ENCODE results near the gene HNF4A. TPM values are rescaled to one million over a fixed set of nuclear protein-coding genes. Genes with fewer than 3 reads are reported as not detected.
"Not testable (repeated sequence)": the region's sequence is repeated elsewhere in the genome, so short reads cannot be mapped to it uniquely, and the experiment has no call there.

HNF4A gene
- polyA plus RNA-seq, 12 donors: 0.04 to 40.5 (median 0.30) TPM; not detected in 6

GRCh38 chr20:44344723-44345122 lies 10.8 kb upstream of the HNF4A start:
- DNase-seq: no peak

DNA sequence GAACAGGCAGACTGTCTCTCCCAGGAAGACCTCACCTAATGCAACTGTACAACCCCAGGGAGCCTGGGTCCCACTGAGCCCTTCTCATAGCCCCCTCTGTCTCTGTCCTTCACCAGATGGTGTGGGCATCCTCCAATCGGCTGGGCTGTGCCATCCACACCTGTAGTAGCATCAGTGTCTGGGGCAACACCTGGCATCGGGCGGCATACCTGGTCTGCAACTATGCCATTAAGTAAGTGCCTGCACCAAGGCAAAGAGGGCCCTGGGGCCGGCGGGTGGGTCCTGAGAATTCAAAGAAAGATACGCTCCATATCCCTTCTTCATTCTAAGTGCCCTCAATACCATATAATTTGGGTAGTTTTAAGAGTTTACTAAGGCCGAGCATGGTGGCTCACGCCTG lies 10.4 kb upstream of the HNF4A start:
- DNase-seq: no peak

DNA sequence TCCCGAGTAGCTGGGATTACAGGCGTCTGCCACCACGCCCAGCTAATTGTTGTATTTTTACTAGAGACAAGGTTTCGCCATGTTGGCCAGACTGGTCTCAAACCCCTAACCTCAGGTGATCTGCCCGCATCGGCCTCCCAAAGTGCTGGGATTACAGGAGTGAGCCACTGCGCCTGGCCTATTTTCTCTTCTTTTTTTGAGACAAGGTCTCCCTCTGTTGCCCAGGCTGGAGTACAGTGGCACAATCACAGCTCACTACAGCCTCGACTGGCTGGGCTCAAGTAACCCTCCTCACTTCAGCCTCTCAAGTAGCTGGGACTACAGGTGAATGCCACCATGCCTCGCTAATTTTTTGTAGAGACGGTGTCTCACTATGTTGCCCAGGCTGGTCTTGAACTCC lies 9.6 kb upstream of the HNF4A start:
- not testable (repeated sequence) for DNase-seq

DNA sequence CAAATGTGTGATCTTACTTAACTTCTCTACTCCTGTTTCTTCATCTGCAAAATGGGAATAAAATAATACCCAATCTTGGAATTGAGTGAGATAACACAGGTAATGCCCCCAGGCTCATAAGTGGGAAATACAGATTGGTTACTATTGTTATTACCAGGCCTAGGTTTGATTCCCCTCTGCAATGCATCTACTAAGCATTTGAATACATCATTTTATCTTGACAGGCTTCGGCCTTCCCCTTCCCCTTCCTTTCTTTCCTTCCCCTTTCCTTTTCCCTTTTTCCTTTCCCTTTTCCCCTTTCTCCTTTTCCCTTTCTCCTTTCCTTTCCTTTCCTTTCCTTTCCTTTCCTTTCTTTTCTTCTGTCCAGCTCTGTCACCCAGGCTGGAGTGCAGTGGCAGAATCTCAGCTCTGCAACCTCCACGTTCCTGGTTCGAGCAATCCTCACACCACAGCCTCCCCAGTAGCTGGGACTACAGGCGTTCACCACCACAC lies 7.3 kb upstream of the HNF4A start:
- no peak for DNase-seq

DNA sequence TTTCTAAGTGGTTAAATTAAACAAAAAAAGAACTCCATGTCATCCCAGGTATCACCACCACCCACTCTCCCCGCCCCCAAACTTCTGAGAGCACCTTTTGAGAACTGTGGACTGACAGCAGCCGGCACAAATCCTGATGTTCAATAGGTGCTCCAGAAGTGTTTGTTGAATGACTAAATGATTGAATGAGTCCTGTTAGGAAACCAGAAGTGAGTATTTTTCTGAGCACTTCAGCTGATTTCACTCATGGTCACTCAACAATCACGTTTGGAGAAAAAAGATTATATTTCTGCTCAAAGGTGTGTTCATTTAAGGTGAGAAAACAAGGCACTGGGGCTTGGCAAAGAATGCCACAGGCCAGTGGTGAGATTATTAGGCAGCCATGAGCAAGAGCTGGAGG lies 6.2 kb upstream of the HNF4A start:
- no peak for DNase-seq

GRCh38 chr20:44350567-44350966 lies 4.9 kb upstream of the HNF4A start:
- DNase-seq: no peak

DNA sequence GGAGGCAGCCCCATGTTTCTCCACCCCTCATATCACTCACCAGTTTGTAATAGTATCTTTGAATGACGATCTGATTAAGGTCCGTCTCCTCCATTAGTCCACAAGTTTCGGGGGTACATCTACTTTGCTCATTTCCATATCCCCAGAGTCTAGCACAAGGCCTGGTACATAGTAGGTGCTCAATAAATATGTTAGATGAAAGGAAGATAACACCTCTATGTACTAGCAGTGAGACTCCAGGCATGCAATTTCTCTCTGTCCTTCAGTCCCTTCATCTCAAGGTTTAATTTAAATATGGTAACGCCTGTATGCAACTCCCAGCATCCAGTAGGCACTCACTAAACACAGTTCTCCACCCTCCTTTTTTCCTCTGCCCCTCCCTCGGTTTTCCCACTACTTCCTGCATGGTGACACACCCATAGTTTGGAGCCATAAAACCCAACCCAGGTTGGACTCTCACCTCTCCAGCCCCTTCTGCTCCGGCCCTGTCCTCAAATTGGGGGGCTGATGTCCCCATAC lies 461 bp upstream of the HNF4A start:
- no peak for DNase-seq

DNA sequence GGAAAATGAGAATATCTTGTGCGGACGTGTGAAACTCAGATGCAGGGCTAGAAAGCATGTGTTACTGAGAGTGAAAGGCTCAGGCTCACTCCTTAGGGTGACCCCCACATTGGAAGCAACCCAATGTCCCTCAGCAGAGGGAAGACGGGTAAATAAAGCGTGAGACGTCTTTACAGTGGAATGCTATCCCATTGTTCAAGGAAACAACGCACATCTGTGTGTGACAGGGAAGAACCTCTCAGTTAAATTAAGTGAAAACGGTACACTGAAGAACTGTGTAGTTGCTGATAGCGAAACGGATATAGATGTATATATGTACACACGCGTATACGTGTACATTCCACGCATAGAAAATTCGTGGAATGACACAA lies 839 bp downstream of the HNF4A start:
- DNase-seq: no peak

DNA sequence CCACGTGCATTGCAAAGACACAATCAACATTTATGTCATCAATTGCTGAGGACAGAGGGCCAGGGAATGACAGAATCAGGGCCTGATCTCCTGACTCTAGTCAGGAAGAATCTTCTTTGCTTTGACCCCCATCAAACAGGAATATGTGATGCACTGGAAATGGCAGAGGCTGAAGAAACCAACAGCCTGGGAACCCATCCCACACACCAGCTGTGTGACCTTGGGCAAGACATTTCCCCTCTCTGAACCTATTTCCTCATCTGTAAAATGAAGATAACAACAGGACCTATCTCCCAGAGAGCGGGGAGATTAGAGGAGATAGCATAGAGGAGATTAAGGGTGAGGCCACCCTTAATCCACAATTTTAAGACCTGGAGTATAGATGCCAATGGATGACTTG lies 1.5 kb downstream of the HNF4A start:
- DNase-seq: no peak

DNA sequence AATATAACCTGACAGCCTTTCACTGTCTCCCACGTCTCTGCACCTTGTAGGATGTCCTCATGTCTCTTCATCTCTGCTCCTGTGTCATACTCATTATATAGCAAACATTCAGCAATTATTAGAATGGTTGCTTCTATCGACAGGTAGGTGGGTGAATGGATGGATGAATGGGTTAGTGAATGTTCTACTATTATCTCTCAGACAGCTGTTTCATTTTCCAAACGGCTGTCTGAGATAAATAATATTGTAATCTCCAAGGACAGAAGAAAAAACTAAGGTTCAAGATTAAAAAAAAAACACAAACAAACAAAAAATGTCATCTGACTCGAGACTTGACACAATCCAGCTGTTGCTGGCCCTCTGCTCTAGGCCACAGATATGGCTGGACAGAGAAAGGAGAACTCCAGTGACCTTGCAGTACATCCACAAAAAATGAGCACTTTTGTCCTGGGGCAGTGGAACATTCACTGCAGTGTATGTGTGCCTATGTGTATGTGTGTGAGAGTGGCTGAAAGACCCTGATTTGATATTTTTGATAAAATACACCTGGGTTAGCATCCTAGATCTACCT lies 2.1 kb downstream of the HNF4A start:
- no peak for DNase-seq

- no peak for DNase-seq
Measured at GRCh38 chr20:44358776-44359175, 3.3 kb downstream of the HNF4A start.

DNA sequence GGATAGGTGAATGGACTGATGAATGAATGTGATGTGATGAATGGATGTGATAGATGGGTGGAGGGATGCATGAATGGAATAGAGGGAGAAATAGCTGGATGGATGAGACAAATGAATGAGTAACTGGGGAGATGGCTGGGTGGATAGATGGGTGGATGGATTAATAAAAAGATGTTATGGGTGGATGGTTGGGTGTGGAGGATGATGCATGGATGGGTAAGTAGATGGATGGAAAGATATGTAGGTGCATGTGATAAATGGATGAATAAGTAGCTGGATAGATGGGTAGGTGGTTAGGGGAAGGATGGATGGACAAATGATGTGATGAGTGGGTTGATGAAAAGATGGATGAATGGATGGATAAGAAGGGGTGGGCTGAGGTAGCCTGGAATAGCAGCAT lies 4.7 kb downstream of the HNF4A start:
- no peak for DNase-seq

DNA sequence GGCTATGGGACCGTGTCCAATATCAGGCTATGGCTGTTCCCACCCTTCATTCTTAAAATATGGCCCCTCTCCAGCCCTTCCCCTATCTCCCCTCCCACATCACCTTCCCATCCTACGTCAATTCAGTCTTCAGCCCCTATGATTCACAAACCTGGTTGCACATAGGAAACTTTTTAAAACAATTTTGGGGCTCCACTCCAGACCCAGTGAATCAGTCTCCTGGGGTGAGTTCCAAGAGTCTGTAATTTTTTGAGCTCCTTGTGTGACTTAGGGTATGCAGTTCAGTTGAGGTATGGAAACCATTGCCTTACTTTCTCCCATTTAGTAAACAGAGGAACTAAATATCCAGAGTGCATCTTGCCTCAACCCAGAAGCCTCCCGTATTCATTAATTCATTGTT lies 5.5 kb downstream of the HNF4A start:
- DNase-seq: no peak

DNA sequence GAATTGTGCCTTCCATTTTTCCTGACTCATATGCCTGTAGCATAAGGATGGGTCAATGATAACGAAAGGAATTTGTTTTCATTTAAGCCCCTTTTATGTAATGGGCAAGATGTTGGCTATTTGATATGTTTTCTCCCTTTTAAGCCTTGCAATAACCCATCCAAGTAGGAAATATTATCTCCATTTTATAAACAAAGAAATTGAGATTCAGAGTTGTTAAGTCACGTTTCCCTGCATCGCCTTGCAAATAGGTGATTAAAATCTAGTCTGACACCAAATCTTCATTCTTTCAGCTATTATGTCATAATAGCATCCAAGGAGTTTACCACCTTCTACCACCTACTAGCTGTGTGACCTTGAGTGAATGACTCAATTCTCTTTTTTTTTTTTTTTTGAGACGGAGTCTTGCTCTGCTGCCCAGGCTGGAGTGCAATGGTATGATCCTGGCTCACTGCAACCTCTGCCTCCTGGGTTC lies 7.0 kb downstream of the HNF4A start:
- DNase-seq: no peak

GRCh38 chr20:44364068-44364467 lies 8.6 kb downstream of the HNF4A start:
- no peak for DNase-seq

- no peak for DNase-seq
Measured at GRCh38 chr20:44364780-44365179, 9.3 kb downstream of the HNF4A start.

DNA sequence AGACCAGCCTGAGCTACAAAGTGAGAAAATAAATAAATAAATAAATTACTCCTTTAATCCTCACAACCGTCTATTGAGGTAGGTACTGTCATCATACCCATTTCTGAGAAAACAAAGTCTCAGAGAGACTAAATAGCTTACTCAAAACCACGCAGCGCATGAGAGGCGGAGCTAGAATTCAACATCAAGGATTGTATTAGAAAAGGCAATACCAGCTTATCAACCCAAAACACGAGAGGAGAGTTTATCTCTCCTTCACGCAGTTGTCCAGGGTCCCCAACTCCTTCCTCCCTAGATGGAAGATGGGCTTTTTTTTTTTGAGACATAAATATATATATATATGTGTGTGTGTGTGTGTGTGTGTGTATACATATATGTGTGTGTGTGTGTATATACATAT lies 12.2 kb downstream of the HNF4A start:
- DNase-seq: no peak

- no peak for DNase-seq
Measured at GRCh38 chr20:44370639-44371218, 15.2 kb downstream of the HNF4A start.

DNA sequence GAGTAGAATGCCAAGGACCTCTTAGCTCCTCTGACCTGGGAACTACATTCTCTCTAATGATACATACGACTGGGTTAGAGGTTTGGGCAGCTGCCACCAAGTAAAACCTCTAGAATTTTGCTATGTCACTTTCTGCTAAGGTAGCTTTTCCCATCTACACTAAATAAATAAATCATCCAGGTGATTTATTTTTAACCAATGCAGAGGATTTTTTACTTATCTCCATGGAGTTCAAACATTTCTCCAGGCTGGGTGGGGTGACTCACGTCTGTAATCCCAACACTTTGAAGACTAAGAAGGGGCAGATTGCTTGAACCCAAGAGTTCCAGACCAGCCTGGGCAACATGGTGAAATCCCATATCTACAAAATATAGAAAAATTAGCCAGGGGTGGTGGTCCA lies 27.1 kb downstream of the HNF4A start:
- DNase-seq: no peak

- DNase-seq: peak; percentile 45
Measured at GRCh38 chr20:44384423-44385027, 29.0 kb downstream of the HNF4A start.

GRCh38 chr20:44388466-44389023 lies 33.0 kb downstream of the HNF4A start:
- DNase-seq: peak; percentile 18

GRCh38 chr20:44389871-44390270 lies 34.4 kb downstream of the HNF4A start:
- no peak for DNase-seq

- DNase-seq: no peak
Measured at GRCh38 chr20:44390280-44390679, 34.8 kb downstream of the HNF4A start.
